ENCODE measurements around the gene ADAM22. TPM values are rescaled to one million over a fixed set of nuclear protein-coding genes. Genes with fewer than 3 reads are reported as not detected.

The ADAM22 gene
- total RNA-seq, 1 experiment from 2014 or later, result 10.0 TPM

DNA sequence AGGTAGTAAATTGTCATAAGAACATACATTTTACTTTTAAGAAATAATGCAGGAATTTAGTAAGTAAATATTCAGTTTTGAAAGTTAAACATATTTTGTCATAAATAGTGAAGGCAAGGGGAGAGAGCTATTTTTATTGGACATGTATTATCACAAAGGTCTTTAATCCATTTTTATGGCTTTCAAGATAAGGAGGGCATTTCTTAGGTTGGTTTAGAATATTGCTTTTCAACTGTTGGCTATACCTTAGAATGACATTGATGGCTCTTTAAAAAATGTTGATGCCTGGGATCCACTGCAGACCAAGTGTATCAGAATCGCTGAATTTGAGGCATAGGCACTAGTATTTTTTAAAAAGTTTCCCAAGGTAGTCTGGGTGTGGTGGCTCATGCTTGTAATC lies 34.0 kb downstream of the ADAM22 start:
- ChIA-PET CTCF (no interaction called here), POLR2A (no interaction called here), RAD21 (ENCODE audit: low non-redundant PET in 1 of 2, low total read pairs in 2 of 2, uncharacterized antibody in 2 of 2, unreplicated experiment in 2 of 2) (no interaction called here)
- Histone ChIP-seq H3K4me2 (ENCODE audit: low read length) (no peak overlapping the region), H3K9me2 (ENCODE audit: insufficient read depth) (no peaks in the 10 kb centered on the region), H3K9ac (ENCODE audit: low read length) (no peak overlapping the region), H3K27ac (ENCODE audit: low read depth, low read length) (no peak overlapping the region), H3K36me3 (ENCODE audit: control insufficient read depth in 1 of 2, insufficient read depth in 2 of 2, low read length in 2 of 2) (no peaks in the 10 kb centered on the region), H2AFZ (ENCODE audit: low read depth, low read length, poor library complexity, severe bottlenecking) (no peak overlapping the region), H3K79me2 (ENCODE audit: insufficient read depth, low read length) (no peaks in the 10 kb centered on the region), H4K20me1 (ENCODE audit: insufficient read depth) (no peaks in the 10 kb centered on the region), H3K27me3 (ENCODE audit: insufficient read depth, low read length) (no peaks in the 10 kb centered on the region), H3K4me1 (ENCODE audit: control insufficient read depth in 1 of 2, insufficient read depth in 2 of 2, low read length in 2 of 2) (no peaks in the 10 kb centered on the region), H3K4me3 (replicated peaks in 1 of 2; ENCODE audit: low read depth in 1 of 2, low read length in 2 of 2) (no peak overlapping the region), H3K9me3 (ENCODE audit: control insufficient read depth in 1 of 2, insufficient read depth in 1 of 2, low read depth in 1 of 2, low read length in 2 of 2) (no peaks in the 10 kb centered on the region)
- no TSS peak for BruUV-seq (replicated peaks)
- TF ChIP-seq SIN3A (IDR thresholded peaks at IDR 0.05; ENCODE audit: low read depth), result no peak
- TF ChIP-seq ZFX (IDR thresholded peaks at IDR 0.05), result no peak
- TF ChIP-seq EZH2 (IDR thresholded peaks at IDR 0.05), result no peak
- TF ChIP-seq POLR2A (IDR thresholded peaks at IDR 0.05; ENCODE audit: borderline replicate concordance, extremely low read depth, insufficient read depth, insufficient read length), result no peak
- TF ChIP-seq, protein P1, sequence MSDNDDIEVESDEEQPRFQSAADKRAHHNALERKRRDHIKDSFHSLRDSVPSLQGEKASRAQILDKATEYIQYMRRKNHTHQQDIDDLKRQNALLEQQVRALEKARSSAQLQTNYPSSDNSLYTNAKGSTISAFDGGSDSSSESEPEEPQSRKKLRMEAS (IDR thresholded peaks at IDR 0.05), result no peak
- ATAC-seq (no peak), DNase-seq (ENCODE audit: low read depth, low spot score) (no peak)
- intact Hi-C loops (cut with micrococcal nuclease), result no loop called here

DNA sequence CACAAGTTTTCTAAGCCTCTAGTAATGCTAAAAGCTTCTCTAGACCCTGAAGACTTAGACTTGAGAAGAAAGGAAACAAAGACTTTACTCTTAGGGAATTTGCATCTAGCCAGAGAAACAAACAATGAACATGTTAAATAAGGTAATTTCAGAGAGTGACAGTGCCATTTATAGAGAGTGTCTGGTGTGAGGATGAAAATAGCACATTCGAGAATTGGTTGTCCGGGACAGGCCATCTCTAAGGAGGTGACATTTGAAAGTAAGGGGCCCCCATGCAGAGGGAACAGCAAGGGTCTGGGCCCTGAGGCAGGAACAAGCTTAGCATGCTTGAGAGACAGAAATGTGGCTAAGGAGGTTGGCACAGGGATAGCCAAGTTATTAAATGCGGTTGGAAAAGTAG lies 48.1 kb downstream of the ADAM22 start:
- no peaks in the 10 kb centered on the region for H4K20me1 ChIP-seq (ENCODE audit: insufficient read depth)
- H3K79me2 ChIP-seq (ENCODE audit: insufficient read depth, low read length), result no peaks in the 10 kb centered on the region
- ChIA-PET RAD21 (ENCODE audit: low non-redundant PET in 1 of 2, low total read pairs in 2 of 2, uncharacterized antibody in 2 of 2, unreplicated experiment in 2 of 2) (no interaction called here), CTCF (no interaction called here), POLR2A (no interaction called here)
- no peak overlapping the region for H3K4me2 ChIP-seq (ENCODE audit: low read length)
- H3K27ac ChIP-seq (ENCODE audit: low read depth, low read length), result no peak overlapping the region
- H3K27me3 ChIP-seq (ENCODE audit: insufficient read depth, low read length), result no peaks in the 10 kb centered on the region
- TF ChIP-seq YY1 (IDR thresholded peaks at IDR 0.05; ENCODE audit: extremely low read depth, insufficient replicate concordance, low read depth, low read length) (no peak), CEBPB (IDR thresholded peaks at IDR 0.05; ENCODE audit: low read depth) (no peak), CBX3 (IDR thresholded peaks at IDR 0.05; ENCODE audit: low read depth) (no peak), EZH2phosphoT487 (IDR thresholded peaks at IDR 0.05; ENCODE audit: borderline replicate concordance) (no peak), JUND (IDR thresholded peaks at IDR 0.05) (no peak), ZNF274 (IDR thresholded peaks at IDR 0.05; ENCODE audit: low read depth, low read length) (no peak), SRF (IDR thresholded peaks at IDR 0.05; ENCODE audit: low read depth) (no peak)
- TF ChIP-seq, protein P1 (IDR thresholded peaks at IDR 0.05), result no peak
- TF ChIP-seq, protein P2, sequence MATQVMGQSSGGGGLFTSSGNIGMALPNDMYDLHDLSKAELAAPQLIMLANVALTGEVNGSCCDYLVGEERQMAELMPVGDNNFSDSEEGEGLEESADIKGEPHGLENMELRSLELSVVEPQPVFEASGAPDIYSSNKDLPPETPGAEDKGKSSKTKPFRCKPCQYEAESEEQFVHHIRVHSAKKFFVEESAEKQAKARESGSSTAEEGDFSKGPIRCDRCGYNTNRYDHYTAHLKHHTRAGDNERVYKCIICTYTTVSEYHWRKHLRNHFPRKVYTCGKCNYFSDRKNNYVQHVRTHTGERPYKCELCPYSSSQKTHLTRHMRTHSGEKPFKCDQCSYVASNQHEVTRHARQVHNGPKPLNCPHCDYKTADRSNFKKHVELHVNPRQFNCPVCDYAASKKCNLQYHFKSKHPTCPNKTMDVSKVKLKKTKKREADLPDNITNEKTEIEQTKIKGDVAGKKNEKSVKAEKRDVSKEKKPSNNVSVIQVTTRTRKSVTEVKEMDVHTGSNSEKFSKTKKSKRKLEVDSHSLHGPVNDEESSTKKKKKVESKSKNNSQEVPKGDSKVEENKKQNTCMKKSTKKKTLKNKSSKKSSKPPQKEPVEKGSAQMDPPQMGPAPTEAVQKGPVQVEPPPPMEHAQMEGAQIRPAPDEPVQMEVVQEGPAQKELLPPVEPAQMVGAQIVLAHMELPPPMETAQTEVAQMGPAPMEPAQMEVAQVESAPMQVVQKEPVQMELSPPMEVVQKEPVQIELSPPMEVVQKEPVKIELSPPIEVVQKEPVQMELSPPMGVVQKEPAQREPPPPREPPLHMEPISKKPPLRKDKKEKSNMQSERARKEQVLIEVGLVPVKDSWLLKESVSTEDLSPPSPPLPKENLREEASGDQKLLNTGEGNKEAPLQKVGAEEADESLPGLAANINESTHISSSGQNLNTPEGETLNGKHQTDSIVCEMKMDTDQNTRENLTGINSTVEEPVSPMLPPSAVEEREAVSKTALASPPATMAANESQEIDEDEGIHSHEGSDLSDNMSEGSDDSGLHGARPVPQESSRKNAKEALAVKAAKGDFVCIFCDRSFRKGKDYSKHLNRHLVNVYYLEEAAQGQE (IDR thresholded peaks at IDR 0.05; ENCODE audit: low read depth), result no peak
- DNase-seq (ENCODE audit: low read depth, low spot score) (no peak), ATAC-seq (no peak)
- no TSS peak for BruUV-seq (replicated peaks)
- H3K9ac ChIP-seq (ENCODE audit: low read length), result no peak overlapping the region
- H3K4me3 ChIP-seq (replicated peaks in 1 of 2; ENCODE audit: low read depth in 1 of 2, low read length in 2 of 2), result no peak overlapping the region
- no peak overlapping the region for H2AFZ ChIP-seq (ENCODE audit: low read depth, low read length, poor library complexity, severe bottlenecking)
- no peaks in the 10 kb centered on the region for H3K9me3 ChIP-seq (ENCODE audit: control insufficient read depth in 1 of 2, insufficient read depth in 1 of 2, low read depth in 1 of 2, low read length in 2 of 2)
- no peaks in the 10 kb centered on the region for H3K9me2 ChIP-seq (ENCODE audit: insufficient read depth)
- H3K36me3 ChIP-seq (ENCODE audit: control insufficient read depth in 1 of 2, insufficient read depth in 2 of 2, low read length in 2 of 2), result no peaks in the 10 kb centered on the region
- intact Hi-C loops (cut with micrococcal nuclease), result no loop called here
- H3K4me1 ChIP-seq (ENCODE audit: control insufficient read depth in 1 of 2, insufficient read depth in 2 of 2, low read length in 2 of 2), result no peaks in the 10 kb centered on the region
